WTC11 (cell line): Measurements from ENCODE around the gene NUDT17. TPM values are rescaled to one million over a fixed set of nuclear protein-coding genes. Genes with fewer than 3 reads are reported as not detected.

ENCODE experiments used
- ATAC-seq: fragments of 200-7000 bp; cut with Tn5 transposase; 2 replicates; pipeline ENCODE4 v1.10.0; 2021; ENCODE audit warnings: mild to moderate bottlenecking, moderate library complexity
- CTCF ChIA-PET: fragments of 300-600 bp; sonication (Branson Sonifier 250); formaldehyde crosslinking; loops from one replicate; lab custom pipeline; 2021; ENCODE audit warnings: antibody characterized with exemption; lab: Charles Lee
- POLR2A ChIA-PET: fragments of 350-600 bp; sonication (Branson Sonifier 250); formaldehyde crosslinking; loops from one replicate; lab custom pipeline; 2021; ENCODE audit warnings: antibody characterized with exemption; lab: Charles Lee
- DNase-seq: peaks from one replicate; pipeline ENCODE4 v3.0.0; 2021; ENCODE audit warnings: low spot score
- H3K27ac Mint-ChIP-seq: 2 replicates; pipeline ENCODE4 v1.8.0; 2021; ENCODE audit warnings: mixed read lengths
- H3K27me3 Mint-ChIP-seq: 2 replicates; pipeline ENCODE4 v1.8.0; 2021; ENCODE audit warnings: low read depth, mild to moderate bottlenecking, moderate library complexity, mixed read lengths
- H3K36me3 Mint-ChIP-seq: 2 replicates; pipeline ENCODE4 v1.8.0; 2021; ENCODE audit warnings: mixed read lengths
- H3K4me1 Mint-ChIP-seq: 2 replicates; pipeline ENCODE4 v1.8.0; 2022; ENCODE audit warnings: mixed read lengths
- H3K4me3 Mint-ChIP-seq: 2 replicates; pipeline ENCODE4 v1.8.0; 2021; ENCODE audit warnings: mild to moderate bottlenecking, moderate library complexity, mixed read lengths
- H3K9me3 Mint-ChIP-seq: 2 replicates; pipeline ENCODE4 v1.8.0; 2021; ENCODE audit warnings: mixed read lengths
- ATF1 ChIP-seq: sonication (generic); formaldehyde crosslinking; IDR thresholded peaks from 2 replicates; pipeline ENCODE4 v1.8.1; 2023; ENCODE audit warnings: mild to moderate bottlenecking, moderate library complexity, missing genetic modification reagents
- ATF2 ChIP-seq: sonication (generic); formaldehyde crosslinking; IDR thresholded peaks from 2 replicates; pipeline ENCODE4 v1.8.1; 2022; ENCODE audit warnings: low read depth, missing genetic modification reagents, borderline replicate concordance
- ATF6 ChIP-seq: sonication (generic); formaldehyde crosslinking; IDR thresholded peaks from 2 replicates; pipeline ENCODE4 v1.8.1; 2023; ENCODE audit warnings: mild to moderate bottlenecking, missing genetic modification reagents
- CTCF ChIP-seq: fragments of 200-600 bp; IDR thresholded peaks from 2 replicates; pipeline ENCODE4 v1.8.0; 2022; ENCODE audit warnings: antibody characterized with exemption
- ELF4 ChIP-seq: sonication (generic); formaldehyde crosslinking; IDR thresholded peaks from 2 replicates; pipeline ENCODE4 v1.8.1; 2022; ENCODE audit warnings: low read depth, mild to moderate bottlenecking, moderate library complexity, missing genetic modification reagents
- EMX1 ChIP-seq: fragments of 250-450 bp; sonication (Bioruptor Pico); IDR thresholded peaks from 2 replicates; pipeline ENCODE4 v1.8.0; 2021; ENCODE audit warnings: mild to moderate bottlenecking
- HMGXB4 ChIP-seq: sonication (generic); formaldehyde crosslinking; IDR thresholded peaks from 2 replicates; pipeline ENCODE4 v1.8.1; 2023; ENCODE audit warnings: mild to moderate bottlenecking, moderate library complexity, missing genetic modification reagents
- MYBL2 ChIP-seq: sonication (generic); formaldehyde crosslinking; IDR thresholded peaks from 2 replicates; pipeline ENCODE4 v1.8.1; 2023; ENCODE audit warnings: mild to moderate bottlenecking, moderate library complexity, missing genetic modification reagents
- SOX15 ChIP-seq: fragments of 250-450 bp; sonication (Bioruptor Pico); IDR thresholded peaks from 2 replicates; pipeline ENCODE4 v1.9.0; 2021; ENCODE audit warnings: mild to moderate bottlenecking
- STAT6 ChIP-seq: sonication (generic); formaldehyde crosslinking; conservative IDR thresholded peaks from 2 replicates; pipeline ENCODE4 v1.8.1; 2023; ENCODE audit warnings: mild to moderate bottlenecking, low read depth, missing genetic modification reagents, moderate library complexity
- TEAD1 ChIP-seq: sonication (generic); formaldehyde crosslinking; IDR thresholded peaks from 2 replicates; pipeline ENCODE4 v1.8.0; 2022; ENCODE audit warnings: mild to moderate bottlenecking, missing genetic modification reagents
- ZMAT4 ChIP-seq: fragments of 250-450 bp; sonication (Bioruptor Pico); IDR thresholded peaks from 2 replicates; pipeline ENCODE4 v1.9.0; 2021; ENCODE audit warnings: mild to moderate bottlenecking
- ZNF232 ChIP-seq: sonication (generic); formaldehyde crosslinking; IDR thresholded peaks from 2 replicates; pipeline ENCODE4 v1.8.0; 2022; ENCODE audit warnings: mild to moderate bottlenecking, missing genetic modification reagents
- total RNA-seq: library from RNA; stranded (reverse); gene quantifications from 3 replicates; pipeline ENCODE4 v1.2.3, GENCODE V29; 2021

NUDT17 gene
- total RNA-seq, 1 experiment from 2014 or later: 2.7 TPM

GRCh38 chr1:145846201-145846612, 777 bp downstream of the NUDT17 start:
- H3K4me3 Mint-ChIP-seq: no peak overlapping the region
- no peaks in the 10 kb centered on the region for H3K9me3 Mint-ChIP-seq
- ATAC-seq (peak; percentile 59), DNase-seq (peak; percentile 59)
- H3K27me3 Mint-ChIP-seq: no peaks in the 10 kb centered on the region
- no peak overlapping the region for H3K27ac Mint-ChIP-seq
- POLR2A ChIA-PET: interaction anchor here (1.4 to 3.4 kb wide), 3 partner anchors 12 to 131 kb away, joined by 6 to 48 read pairs (median 7); partner anchors contain the start of genes PIAS3, POLR3C and RNF115
- no peak for TF ChIP-seq ATF2 (CRISPR knock-in tag)
- TF ChIP-seq CTCF: peak; percentile 63
- CTCF ChIA-PET: interaction anchor here (0.6 to 9.0 kb wide), 28 partner anchors 9 to 206 kb away, joined by 3 to 254 read pairs (median 12); partner anchors contain the start of genes ANKRD34A, ANKRD35, ITGA10 and LIX1L
- H3K4me1 Mint-ChIP-seq: peaks cover 3% of the 10 kb centered on the region; the same call in 1 of the 2 replicates
- H3K36me3 Mint-ChIP-seq: peaks cover 31% of the 10 kb centered on the region

- ATAC-seq: no peak
- no peaks in the 10 kb centered on the region for H3K9me3 Mint-ChIP-seq
- no peak for TF ChIP-seq MYBL2
- no peak for TF ChIP-seq EMX1 (CRISPR knock-in tag)
- TF ChIP-seq ZMAT4 (CRISPR knock-in tag): no peak
- no peak for TF ChIP-seq SOX15
- TF ChIP-seq TEAD1 (CRISPR knock-in tag): no peak
- TF ChIP-seq ELF4 (CRISPR knock-in tag): no peak
- TF ChIP-seq, all 79 proteins: peak for 0
- Mint-ChIP-seq H3K27ac (no peak overlapping the region), H3K27me3 (no peaks in the 10 kb centered on the region), H3K36me3 (peaks cover 30% of the 10 kb centered on the region), H3K4me1 (peaks cover 3% of the 10 kb centered on the region; the same call in 1 of the 2 replicates), H3K4me3 (no peak overlapping the region)
- no peak for DNase-seq
- ChIA-PET CTCF (interaction anchor here (0.6 to 9.0 kb wide), 6 partner anchors 11 to 160 kb away, joined by 3 to 254 read pairs (median 32); partner anchors contain the start of genes ANKRD35 and PIAS3), POLR2A (no interaction called here)
Observed at GRCh38 chr1:145847827-145848226, 2.4 kb downstream of the NUDT17 start.

- ATAC-seq: no peak
- Mint-ChIP-seq H3K4me1 (peaks cover 3% of the 10 kb centered on the region; the same call in 1 of the 2 replicates), H3K4me3 (no peak overlapping the region), H3K36me3 (peaks cover 47% of the 10 kb centered on the region), H3K27ac (no peak overlapping the region), H3K9me3 (no peaks in the 10 kb centered on the region), H3K27me3 (no peaks in the 10 kb centered on the region)
- ChIA-PET POLR2A (interaction anchor here (1.2 kb wide), 1 partner anchor 10 kb away, joined by 12 read pairs; the partner anchor contains the start of gene PIAS3), CTCF (interaction anchor here (0.6 to 9.0 kb wide), 15 partner anchors 9 to 183 kb away, joined by 3 to 254 read pairs (median 3); partner anchors contain the start of genes ANKRD34A, ITGA10, PEX11B and PIAS3)
- DNase-seq: peak; percentile 60
- TF ChIP-seq STAT6 (CRISPR knock-in tag) (no peak), ZNF232 (CRISPR knock-in tag) (no peak), ATF6 (CRISPR knock-in tag) (no peak), ATF1 (CRISPR knock-in tag) (no peak), CTCF (peak; percentile 52), HMGXB4 (CRISPR knock-in tag) (no peak)
Observed at GRCh38 chr1:145849356-145850160, 4.1 kb downstream of the NUDT17 start.
